Measurements from ENCODE around the gene PDZD7.

GRCh38 chr10:100967332-100967731, 63.6 kb downstream of the PDZD7 start:
- TF ChIP-seq CTCF (IDR thresholded peaks at IDR 0.05; ENCODE audit: low read depth, low read length, poor library complexity, severe bottlenecking), result no peak
- no peak for TF ChIP-seq EZH2phosphoT487 (IDR thresholded peaks at IDR 0.05; ENCODE audit: borderline replicate concordance, low read length)
